ENCODE measurements around the gene TBX6.

TBX6 gene

GRCh38 chr16:30040221-30040620 is 51.5 kb downstream of the TBX6 start:
- no peak for DNase-seq

Measured in amygdala (tissue), 56 donors.